Epithelial cell of esophagus (primary cell): ENCODE data around the gene SESTD1.
A peak's percentile ranks its signal among the peaks of the same experiment; 100 is the strongest.
"Not testable (repeated sequence)": the region's sequence is repeated elsewhere in the genome, so short reads cannot be mapped to it uniquely, and the experiment has no call there.

Experiments
- DNase-seq: peaks from one replicate; pipeline ENCODE4 v3.0.0; 2010; ENCODE audit warnings: low read depth
- H3K4me3 ChIP-seq: 2 replicates; pipeline ENCODE4 v1.5.1; 2011; ENCODE audit warnings: mild to moderate bottlenecking, low read length, control low read depth
- TF ChIP-seq, protein P1 (sequence below): IDR thresholded peaks from 2 replicates; pipeline ENCODE4 v1.5.1; 2011; ENCODE audit warnings: low read depth, mild to moderate bottlenecking, low read length, control low read depth, inconsistent platforms; ENCODE audit not compliant: insufficient read depth; ENCODE audit errors: missing control alignments

The SESTD1 gene

DNA sequence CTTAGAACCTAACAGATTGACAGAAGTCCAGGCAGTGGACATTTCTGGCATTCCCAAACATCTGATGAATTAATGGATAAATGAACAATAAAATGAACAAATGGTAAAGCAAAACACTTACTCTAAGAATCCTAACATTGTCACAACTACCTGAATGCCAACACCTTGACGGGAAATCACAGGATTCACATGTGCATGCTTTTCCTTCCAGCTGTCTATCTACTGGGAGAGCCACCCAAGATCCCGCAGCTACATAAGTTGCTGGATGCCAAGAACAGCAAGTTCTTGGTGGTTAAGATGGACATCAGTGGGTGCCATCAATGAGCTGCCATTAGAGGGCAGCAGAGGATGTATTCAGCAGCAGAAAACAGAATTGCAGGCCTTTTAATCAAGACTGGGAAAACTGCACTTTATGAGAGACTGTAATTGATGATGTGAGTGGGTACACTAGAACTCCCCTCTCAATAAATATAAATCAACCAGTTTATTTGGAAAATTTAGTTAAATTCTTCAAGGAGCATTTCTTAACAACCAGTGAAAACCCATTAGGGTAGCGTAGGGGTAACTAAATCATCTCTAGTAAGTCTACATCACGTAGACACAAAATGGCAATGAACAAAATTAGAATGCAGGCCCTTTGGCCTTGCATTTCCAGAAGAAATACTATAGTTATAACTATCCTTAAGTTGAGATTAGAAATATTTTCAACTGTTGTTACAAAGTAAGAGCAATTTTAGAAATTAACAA lies 45.6 kb downstream of the SESTD1 start:
- no peak overlapping the region for H3K4me3 ChIP-seq
- TF ChIP-seq, protein P1, sequence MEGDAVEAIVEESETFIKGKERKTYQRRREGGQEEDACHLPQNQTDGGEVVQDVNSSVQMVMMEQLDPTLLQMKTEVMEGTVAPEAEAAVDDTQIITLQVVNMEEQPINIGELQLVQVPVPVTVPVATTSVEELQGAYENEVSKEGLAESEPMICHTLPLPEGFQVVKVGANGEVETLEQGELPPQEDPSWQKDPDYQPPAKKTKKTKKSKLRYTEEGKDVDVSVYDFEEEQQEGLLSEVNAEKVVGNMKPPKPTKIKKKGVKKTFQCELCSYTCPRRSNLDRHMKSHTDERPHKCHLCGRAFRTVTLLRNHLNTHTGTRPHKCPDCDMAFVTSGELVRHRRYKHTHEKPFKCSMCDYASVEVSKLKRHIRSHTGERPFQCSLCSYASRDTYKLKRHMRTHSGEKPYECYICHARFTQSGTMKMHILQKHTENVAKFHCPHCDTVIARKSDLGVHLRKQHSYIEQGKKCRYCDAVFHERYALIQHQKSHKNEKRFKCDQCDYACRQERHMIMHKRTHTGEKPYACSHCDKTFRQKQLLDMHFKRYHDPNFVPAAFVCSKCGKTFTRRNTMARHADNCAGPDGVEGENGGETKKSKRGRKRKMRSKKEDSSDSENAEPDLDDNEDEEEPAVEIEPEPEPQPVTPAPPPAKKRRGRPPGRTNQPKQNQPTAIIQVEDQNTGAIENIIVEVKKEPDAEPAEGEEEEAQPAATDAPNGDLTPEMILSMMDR = peak; percentile 97
- DNase-seq = peak; percentile 87

DNA sequence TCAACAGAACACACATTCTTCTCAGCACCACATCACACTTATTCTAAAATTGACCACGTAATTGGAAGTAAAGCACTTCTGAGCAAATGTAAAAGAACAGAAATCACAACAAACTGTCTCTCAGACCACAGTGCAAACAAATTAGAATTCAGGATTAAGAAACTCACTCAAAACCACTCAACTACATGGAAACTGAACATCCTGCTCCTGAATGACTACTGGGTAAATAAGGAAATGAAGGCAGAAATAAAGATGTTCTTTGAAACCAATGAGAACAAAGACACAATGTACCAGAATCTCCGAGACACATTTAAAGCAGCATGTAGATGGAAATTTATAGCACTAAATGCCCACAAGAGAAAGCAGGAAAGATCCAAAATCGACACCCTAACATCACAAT lies 50.0 kb downstream of the SESTD1 start:
- H3K4me3 ChIP-seq, DNase-seq: not testable (repeated sequence)

DNA sequence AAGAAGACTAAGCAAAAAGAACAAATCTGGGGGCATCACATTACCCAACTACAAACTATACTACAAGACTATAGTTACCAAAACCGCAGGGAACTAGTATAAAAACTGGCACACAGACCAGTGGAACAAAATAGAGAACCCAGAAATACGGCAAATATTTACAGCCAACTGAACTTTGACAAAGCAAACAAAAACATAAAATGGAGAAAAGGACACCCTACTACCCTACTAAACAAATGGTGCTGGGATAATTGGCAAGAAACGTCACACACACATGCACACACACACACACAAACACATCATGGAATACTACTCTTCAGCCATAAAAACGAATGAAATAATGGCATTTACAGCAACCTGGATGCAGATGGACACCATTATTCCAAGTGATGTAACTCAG lies 53.3 kb downstream of the SESTD1 start:
- H3K4me3 ChIP-seq = no peak overlapping the region
- TF ChIP-seq, protein P1 = no peak
- DNase-seq = no peak

DNA sequence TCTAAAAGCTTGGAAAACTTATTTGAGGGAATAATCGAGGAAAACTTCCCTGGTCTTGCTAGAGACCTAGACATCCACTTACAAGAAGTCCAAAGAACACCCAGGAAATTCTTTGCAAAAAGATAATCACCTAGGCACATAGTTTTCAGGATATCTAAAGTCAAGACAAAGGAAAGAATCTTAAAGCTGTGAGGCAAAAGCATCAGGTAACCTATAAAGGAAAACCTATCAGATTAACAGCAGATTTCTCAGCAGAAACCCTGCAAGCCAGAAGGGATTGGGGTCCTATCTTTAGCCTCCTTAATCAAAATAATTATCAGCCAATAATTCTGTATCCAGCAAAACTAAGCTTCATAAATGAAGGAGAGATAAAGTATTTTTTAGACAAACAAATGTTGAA lies 56.4 kb downstream of the SESTD1 start:
- H3K4me3 ChIP-seq, DNase-seq: not testable (repeated sequence)

DNA sequence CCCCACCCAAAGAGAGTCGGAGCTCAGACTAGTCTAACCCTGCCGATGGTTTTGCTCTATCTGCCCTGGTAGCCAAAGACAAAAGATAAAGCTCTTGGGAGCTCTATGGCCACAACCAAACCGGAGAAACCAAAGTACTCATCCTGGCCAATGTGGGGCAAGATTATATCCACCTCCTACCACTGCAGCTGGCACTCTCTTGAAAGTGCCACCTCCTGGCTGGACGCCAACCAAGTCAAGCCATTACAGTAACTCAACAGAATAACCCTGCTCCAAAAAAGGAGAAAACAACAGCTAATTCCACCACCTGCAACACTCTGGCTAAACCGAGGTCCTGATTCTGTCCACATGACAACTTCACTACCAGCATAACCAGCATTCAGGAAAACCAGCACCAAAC lies 57.6 kb downstream of the SESTD1 start:
- H3K4me3 ChIP-seq = no peak overlapping the region
- no peak for DNase-seq
- TF ChIP-seq, protein P1 = no peak

DNA sequence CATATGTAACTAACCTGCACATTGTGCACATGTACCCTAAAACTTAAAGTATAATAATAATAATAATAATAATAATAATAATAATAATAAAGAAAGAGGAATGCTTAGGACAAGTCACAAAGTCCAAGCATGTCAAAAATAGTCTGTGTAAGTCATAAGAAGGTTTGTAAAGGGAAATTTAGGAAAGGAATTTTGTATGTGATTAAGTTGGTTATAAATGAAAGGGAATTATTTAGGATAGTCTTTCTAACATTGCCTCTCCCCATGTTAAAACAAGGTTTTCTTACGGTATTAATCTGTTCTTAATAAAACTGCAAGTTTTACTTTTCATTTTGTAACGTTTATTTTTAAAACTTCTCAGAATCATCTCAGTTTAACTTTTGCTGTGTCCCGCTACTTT lies 62.8 kb downstream of the SESTD1 start:
- TF ChIP-seq, protein P1 = no peak
- DNase-seq = peak; percentile 13

DNA sequence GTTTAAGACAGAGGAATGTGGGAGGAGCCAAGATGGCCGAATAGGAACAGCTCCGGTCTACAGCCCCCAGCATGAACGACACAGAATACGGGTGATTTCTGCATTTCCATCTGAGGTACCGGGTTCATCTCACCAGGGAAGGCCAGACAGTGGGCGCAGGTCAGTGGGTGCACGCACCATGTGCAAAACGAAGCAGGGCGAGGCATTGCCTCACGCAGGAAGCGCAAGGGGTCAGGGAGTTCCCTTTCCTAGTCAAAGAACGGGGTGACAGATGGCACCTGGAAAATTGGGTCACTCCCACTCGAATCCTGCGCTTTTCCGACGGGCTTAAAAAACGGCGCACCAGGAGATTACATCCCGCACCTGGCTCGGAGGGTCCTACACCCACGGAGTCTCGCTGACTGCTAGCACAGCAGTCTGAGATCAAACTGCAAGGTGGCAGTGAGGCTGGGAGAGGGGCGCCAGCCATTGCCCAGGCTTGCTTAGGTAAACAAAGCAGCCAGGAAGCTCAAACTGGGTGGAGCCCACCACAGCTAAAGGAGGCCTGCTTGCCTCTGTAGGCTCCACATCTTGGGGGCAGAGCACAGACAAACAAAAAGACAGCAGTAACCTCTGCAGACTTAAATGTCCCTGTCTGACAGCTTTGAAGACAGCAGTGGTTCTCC lies 68.6 kb downstream of the SESTD1 start:
- H3K4me3 ChIP-seq, DNase-seq: not testable (repeated sequence)

More for the DNA sequence above, 62.8 kb downstream of the SESTD1 start:
- H3K4me3 ChIP-seq = no peak overlapping the region

DNA sequence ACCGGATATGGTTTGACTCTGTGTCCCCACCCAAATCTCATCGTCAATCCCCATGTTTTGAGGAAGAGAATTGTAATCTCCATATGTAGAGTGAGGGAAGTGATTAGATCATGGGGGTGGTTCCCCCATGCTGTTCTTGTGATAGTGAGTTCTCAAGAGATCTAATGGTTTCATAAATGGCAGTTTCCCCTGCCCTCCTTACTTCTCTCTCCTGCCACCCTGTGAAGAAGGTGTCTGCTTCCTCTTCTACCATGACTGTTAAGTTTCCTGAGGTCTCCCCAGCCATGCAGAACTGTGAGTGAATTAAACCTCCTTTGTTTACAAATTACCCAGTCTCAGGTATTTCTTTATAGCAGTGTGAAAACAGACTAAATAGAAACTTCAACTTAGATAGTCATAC lies 69.5 kb downstream of the SESTD1 start:
- TF ChIP-seq, protein P1 = no peak
- no peak for DNase-seq
- H3K4me3 ChIP-seq = no peak overlapping the region
